ENCODE results near the gene PINLYP.

GRCh38 chr19:43544077-43544476 lies 31.5 kb upstream of the PINLYP start:
- TF ChIP-seq MYC (IDR thresholded peaks at IDR 0.05; ENCODE audit: low read depth, low read length) (no peak), POLR2A (IDR thresholded peaks at IDR 0.05; ENCODE audit: extremely low read depth, insufficient read length) (no peak)
- TF ChIP-seq, protein P1, sequence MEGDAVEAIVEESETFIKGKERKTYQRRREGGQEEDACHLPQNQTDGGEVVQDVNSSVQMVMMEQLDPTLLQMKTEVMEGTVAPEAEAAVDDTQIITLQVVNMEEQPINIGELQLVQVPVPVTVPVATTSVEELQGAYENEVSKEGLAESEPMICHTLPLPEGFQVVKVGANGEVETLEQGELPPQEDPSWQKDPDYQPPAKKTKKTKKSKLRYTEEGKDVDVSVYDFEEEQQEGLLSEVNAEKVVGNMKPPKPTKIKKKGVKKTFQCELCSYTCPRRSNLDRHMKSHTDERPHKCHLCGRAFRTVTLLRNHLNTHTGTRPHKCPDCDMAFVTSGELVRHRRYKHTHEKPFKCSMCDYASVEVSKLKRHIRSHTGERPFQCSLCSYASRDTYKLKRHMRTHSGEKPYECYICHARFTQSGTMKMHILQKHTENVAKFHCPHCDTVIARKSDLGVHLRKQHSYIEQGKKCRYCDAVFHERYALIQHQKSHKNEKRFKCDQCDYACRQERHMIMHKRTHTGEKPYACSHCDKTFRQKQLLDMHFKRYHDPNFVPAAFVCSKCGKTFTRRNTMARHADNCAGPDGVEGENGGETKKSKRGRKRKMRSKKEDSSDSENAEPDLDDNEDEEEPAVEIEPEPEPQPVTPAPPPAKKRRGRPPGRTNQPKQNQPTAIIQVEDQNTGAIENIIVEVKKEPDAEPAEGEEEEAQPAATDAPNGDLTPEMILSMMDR (IDR thresholded peaks at IDR 0.05; ENCODE audit: low read depth, low read length) = no peak
